ENCODE measurements around the gene ZBTB16.

DNA sequence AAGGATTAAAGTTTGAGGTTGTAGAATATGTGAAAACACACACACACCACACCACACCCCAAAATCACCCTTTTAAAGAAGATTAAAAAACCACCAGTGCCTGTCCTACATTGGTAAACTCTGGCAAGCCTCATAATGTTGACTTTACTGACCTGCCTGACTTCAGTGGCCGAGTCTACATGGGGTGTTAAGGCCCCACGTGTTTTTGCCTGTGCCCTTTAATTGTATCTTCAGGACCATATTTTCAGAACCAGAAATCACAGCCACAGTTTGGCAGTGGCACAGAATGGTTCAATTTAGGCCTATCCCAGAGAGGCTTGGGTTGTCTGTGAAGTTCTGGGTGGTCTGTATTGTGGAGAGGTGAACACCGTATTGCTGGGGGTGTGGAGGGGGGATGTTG is 33.4 kb downstream of the ZBTB16 start:
- TF ChIP-seq, protein P1, sequence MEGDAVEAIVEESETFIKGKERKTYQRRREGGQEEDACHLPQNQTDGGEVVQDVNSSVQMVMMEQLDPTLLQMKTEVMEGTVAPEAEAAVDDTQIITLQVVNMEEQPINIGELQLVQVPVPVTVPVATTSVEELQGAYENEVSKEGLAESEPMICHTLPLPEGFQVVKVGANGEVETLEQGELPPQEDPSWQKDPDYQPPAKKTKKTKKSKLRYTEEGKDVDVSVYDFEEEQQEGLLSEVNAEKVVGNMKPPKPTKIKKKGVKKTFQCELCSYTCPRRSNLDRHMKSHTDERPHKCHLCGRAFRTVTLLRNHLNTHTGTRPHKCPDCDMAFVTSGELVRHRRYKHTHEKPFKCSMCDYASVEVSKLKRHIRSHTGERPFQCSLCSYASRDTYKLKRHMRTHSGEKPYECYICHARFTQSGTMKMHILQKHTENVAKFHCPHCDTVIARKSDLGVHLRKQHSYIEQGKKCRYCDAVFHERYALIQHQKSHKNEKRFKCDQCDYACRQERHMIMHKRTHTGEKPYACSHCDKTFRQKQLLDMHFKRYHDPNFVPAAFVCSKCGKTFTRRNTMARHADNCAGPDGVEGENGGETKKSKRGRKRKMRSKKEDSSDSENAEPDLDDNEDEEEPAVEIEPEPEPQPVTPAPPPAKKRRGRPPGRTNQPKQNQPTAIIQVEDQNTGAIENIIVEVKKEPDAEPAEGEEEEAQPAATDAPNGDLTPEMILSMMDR (tag by site-specific recombination; IDR thresholded peaks at IDR 0.05), result no peak
- TF ChIP-seq ZFP3 (tag by site-specific recombination; IDR thresholded peaks at IDR 0.05; ENCODE audit: low read depth) (no peak), MEIS1 (CRISPR knock-in tag; IDR thresholded peaks at IDR 0.05; ENCODE audit: borderline replicate concordance) (no peak), ZSCAN30 (tag by site-specific recombination; IDR thresholded peaks at IDR 0.05) (no peak), SCRT2 (tag by site-specific recombination; IDR thresholded peaks at IDR 0.05) (no peak), ZNF596 (tag by site-specific recombination; IDR thresholded peaks at IDR 0.05) (no peak), KLF16 (tag by site-specific recombination; IDR thresholded peaks at IDR 0.05) (no peak)

Data from HEK293 (cell line).